Activated naive CD4-positive, alpha-beta T cell treated with anti-CD3 and anti-CD28 coated beads, Interleukin-2, amount 50 U/mL, for 24 hours (primary cell): Measurements from ENCODE around the gene CRHR1.

Experiments
- H3K27ac Mint-ChIP-seq: one replicate; pipeline ENCODE4 v1.8.0; 2021; ENCODE audit warnings: mild to moderate bottlenecking, mixed read lengths
- H3K27me3 Mint-ChIP-seq: one replicate; pipeline ENCODE4 v1.8.0; 2021; ENCODE audit warnings: mixed read lengths
- H3K36me3 Mint-ChIP-seq: one replicate; pipeline ENCODE4 v1.8.0; 2021; ENCODE audit warnings: mixed read lengths
- H3K4me1 Mint-ChIP-seq: one replicate; pipeline ENCODE4 v1.8.0; 2021; ENCODE audit warnings: mixed read lengths
- H3K4me3 Mint-ChIP-seq: one replicate; pipeline ENCODE4 v1.8.0; 2021; ENCODE audit warnings: mild to moderate bottlenecking, mixed read lengths
- H3K9me3 Mint-ChIP-seq: one replicate; pipeline ENCODE4 v1.8.0; 2021; ENCODE audit warnings: mixed read lengths

The CRHR1 gene

GRCh38 chr17:45792995-45793755 is 9.1 kb downstream of the CRHR1 start:
- Mint-ChIP-seq H3K36me3 (no peaks in the 10 kb centered on the region), H3K27me3 (peaks cover 22% of the 10 kb centered on the region), H3K9me3 (no peaks in the 10 kb centered on the region), H3K27ac (no peak overlapping the region), H3K4me1 (no peaks in the 10 kb centered on the region), H3K4me3 (no peak overlapping the region)

- no peaks in the 10 kb centered on the region for H3K9me3 Mint-ChIP-seq
- H3K4me3 Mint-ChIP-seq: no peak overlapping the region
- peaks cover 18% of the 10 kb centered on the region for H3K27me3 Mint-ChIP-seq
- H3K27ac Mint-ChIP-seq: no peak overlapping the region
- H3K36me3 Mint-ChIP-seq: no peaks in the 10 kb centered on the region
- no peaks in the 10 kb centered on the region for H3K4me1 Mint-ChIP-seq
These were observed 9.9 kb downstream of the CRHR1 start for GRCh38 chr17:45793999-45794540.

DNA sequence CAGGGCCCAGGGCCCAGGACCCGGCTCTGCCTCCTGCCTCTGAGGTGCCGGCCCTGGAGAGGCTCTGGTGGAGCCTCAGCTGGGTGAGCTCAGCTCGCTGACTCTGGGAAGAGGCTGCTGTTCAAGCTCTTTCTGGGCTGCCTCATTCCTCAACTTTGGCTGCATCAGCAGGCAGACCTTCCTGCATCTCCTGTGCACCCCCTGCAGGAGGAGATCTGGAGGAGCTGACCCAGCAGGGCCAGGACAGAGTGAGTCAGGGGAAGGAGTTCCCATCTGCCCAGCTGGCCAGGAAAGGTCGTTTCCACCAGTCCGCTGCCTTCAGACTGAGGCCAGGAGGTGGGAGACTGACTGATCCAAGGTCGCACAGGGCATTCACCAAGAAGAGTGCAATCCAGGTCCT is 10.7 kb downstream of the CRHR1 start:
- H3K27me3 Mint-ChIP-seq: peaks cover 13% of the 10 kb centered on the region
- no peak overlapping the region for H3K4me3 Mint-ChIP-seq
- H3K9me3 Mint-ChIP-seq: no peaks in the 10 kb centered on the region
- no peaks in the 10 kb centered on the region for H3K36me3 Mint-ChIP-seq
- H3K4me1 Mint-ChIP-seq: no peaks in the 10 kb centered on the region
- H3K27ac Mint-ChIP-seq: no peak overlapping the region

GRCh38 chr17:45800816-45801215 is 16.7 kb downstream of the CRHR1 start:
- Mint-ChIP-seq H3K4me3 (no peak overlapping the region), H3K27me3 (peaks cover 3% of the 10 kb centered on the region), H3K4me1 (no peaks in the 10 kb centered on the region), H3K36me3 (no peaks in the 10 kb centered on the region), H3K9me3 (no peaks in the 10 kb centered on the region), H3K27ac (no peak overlapping the region)

DNA sequence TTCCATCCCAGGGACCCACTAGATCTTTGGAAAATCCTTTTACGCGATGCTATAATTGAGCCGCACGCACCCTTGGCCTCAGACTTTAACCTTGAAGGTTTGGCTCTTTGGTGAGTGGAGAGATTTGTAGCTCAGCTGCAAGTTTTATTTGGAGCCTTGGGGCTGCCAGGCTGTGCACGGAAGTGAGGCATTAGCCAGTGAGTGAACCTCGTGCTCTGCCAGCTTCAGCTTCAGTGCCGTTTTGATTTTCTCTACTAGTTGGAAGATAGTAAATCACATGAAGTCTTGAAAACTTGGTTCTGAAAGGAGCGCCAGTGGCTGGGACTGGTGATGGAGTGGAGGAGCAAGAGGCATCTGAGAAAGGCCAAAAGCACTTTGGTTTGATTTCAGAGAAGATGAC is 17.3 kb downstream of the CRHR1 start:
- Mint-ChIP-seq H3K27ac (no peak overlapping the region), H3K4me3 (no peak overlapping the region), H3K4me1 (no peaks in the 10 kb centered on the region), H3K36me3 (no peaks in the 10 kb centered on the region), H3K9me3 (no peaks in the 10 kb centered on the region), H3K27me3 (peaks cover 3% of the 10 kb centered on the region)

- peak overlapping the region; percentile 20 for H3K27ac Mint-ChIP-seq
- no peaks in the 10 kb centered on the region for H3K4me1 Mint-ChIP-seq
- H3K27me3 Mint-ChIP-seq: peaks cover 3% of the 10 kb centered on the region
- H3K36me3 Mint-ChIP-seq: no peaks in the 10 kb centered on the region
- H3K9me3 Mint-ChIP-seq: no peaks in the 10 kb centered on the region
- H3K4me3 Mint-ChIP-seq: no peak overlapping the region
These were observed 24.7 kb downstream of the CRHR1 start for GRCh38 chr17:45808845-45809244.

- no peaks in the 10 kb centered on the region for H3K9me3 Mint-ChIP-seq
- H3K27me3 Mint-ChIP-seq: no peaks in the 10 kb centered on the region
These were observed 25.4 kb downstream of the CRHR1 start for GRCh38 chr17:45809499-45809898.

DNA sequence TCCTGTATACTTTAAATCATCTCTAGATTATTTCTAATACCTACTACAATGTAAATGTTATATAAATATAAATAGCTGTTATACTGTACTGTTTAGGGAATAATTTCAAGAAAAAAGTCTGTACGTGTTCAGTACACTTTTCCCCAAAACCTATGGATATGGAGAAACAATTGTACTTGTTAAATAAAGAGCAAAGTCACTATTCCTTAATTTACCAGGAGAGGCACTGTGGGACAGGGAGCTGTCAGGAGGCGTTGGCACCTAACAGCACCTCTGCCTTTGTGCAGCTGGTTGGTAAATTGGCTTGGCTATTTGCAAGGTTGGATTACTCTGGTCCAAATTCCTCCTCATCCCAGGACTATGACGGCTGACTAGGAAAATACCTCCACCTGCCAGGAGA is 28.0 kb downstream of the CRHR1 start:
- no peaks in the 10 kb centered on the region for H3K9me3 Mint-ChIP-seq
- no peaks in the 10 kb centered on the region for H3K27me3 Mint-ChIP-seq
- H3K4me1 Mint-ChIP-seq: no peaks in the 10 kb centered on the region
- H3K36me3 Mint-ChIP-seq: no peaks in the 10 kb centered on the region
- H3K27ac Mint-ChIP-seq: no peak overlapping the region
- H3K4me3 Mint-ChIP-seq: no peak overlapping the region

More at GRCh38 chr17:45809499-45809898, 25.4 kb downstream of the CRHR1 start:
- Mint-ChIP-seq H3K27ac (no peak overlapping the region), H3K4me1 (no peaks in the 10 kb centered on the region), H3K36me3 (no peaks in the 10 kb centered on the region), H3K4me3 (no peak overlapping the region)

DNA sequence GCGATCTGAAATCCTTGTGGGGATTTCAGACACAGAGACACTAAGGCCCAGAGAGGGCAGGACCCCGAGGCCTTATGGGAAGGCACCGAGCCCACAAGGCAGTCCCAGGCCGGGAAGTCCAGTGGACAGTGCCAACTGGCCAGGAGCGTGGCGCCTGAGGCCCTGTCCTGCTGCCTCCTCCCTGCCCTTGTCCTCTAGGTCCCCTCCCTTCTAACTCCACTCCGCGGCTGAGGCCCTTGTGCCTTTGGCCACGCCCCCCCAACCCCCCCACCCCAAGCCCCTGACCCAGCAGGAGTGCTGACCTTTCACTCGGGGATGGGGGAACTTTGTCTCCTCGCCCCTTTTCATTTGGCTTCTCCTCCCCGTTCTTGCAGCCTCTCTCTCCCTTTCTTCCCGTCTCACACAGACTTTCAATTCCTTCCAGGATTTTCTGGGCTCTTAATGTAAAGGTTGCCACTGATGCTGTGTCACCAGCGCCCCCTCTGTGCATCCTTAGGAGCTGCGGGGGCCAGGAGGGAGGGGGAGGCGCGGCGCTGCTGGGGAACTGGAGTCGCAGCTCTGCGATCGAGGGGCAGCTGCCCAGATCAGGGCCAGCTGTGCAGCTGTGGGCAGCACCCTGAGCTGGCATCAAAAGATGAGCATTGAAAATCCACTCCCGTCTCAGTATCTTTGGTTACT is 29.1 kb downstream of the CRHR1 start:
- Mint-ChIP-seq H3K9me3 (no peaks in the 10 kb centered on the region), H3K4me3 (no peak overlapping the region), H3K27me3 (no peaks in the 10 kb centered on the region), H3K36me3 (no peaks in the 10 kb centered on the region), H3K4me1 (no peaks in the 10 kb centered on the region), H3K27ac (no peak overlapping the region)

- Mint-ChIP-seq H3K27me3 (no peaks in the 10 kb centered on the region), H3K4me1 (no peaks in the 10 kb centered on the region), H3K4me3 (no peak overlapping the region), H3K36me3 (no peaks in the 10 kb centered on the region), H3K9me3 (no peaks in the 10 kb centered on the region), H3K27ac (no peak overlapping the region)
These were observed 30.8 kb downstream of the CRHR1 start for GRCh38 chr17:45814622-45815606.

- Mint-ChIP-seq H3K4me1 (no peaks in the 10 kb centered on the region), H3K9me3 (no peaks in the 10 kb centered on the region), H3K4me3 (no peak overlapping the region), H3K27ac (no peak overlapping the region), H3K36me3 (no peaks in the 10 kb centered on the region), H3K27me3 (no peaks in the 10 kb centered on the region)
These were observed 31.6 kb downstream of the CRHR1 start for GRCh38 chr17:45815752-45816151.

- Mint-ChIP-seq H3K27ac (no peak overlapping the region), H3K4me1 (no peaks in the 10 kb centered on the region), H3K36me3 (no peaks in the 10 kb centered on the region), H3K27me3 (no peaks in the 10 kb centered on the region), H3K4me3 (no peak overlapping the region), H3K9me3 (no peaks in the 10 kb centered on the region)
These were observed 33.9 kb downstream of the CRHR1 start for GRCh38 chr17:45818041-45818440.

DNA sequence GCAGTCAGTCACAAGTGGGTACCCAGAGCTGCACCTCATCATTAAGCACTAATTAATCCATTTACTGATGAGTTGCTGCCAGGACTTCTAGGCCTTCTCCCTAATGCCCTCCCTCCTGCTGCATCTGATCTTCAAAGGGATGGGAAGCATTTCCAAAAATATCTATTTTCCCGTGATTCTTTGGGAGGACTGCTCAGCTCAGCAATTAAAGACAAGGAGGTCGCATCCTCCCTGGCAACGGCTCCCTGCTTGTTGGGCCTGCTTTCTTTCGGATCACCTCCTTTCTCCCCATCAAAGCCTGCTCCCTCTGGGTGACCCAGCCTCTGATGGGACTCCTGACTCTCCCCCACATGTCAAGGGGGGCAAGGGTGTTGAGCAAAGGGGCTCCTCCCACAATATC is 34.6 kb downstream of the CRHR1 start:
- H3K27me3 Mint-ChIP-seq: no peaks in the 10 kb centered on the region
- H3K9me3 Mint-ChIP-seq: no peaks in the 10 kb centered on the region
- no peak overlapping the region for H3K27ac Mint-ChIP-seq
- H3K4me1 Mint-ChIP-seq: peaks cover 1% of the 10 kb centered on the region
- H3K4me3 Mint-ChIP-seq: no peak overlapping the region
- H3K36me3 Mint-ChIP-seq: no peaks in the 10 kb centered on the region

DNA sequence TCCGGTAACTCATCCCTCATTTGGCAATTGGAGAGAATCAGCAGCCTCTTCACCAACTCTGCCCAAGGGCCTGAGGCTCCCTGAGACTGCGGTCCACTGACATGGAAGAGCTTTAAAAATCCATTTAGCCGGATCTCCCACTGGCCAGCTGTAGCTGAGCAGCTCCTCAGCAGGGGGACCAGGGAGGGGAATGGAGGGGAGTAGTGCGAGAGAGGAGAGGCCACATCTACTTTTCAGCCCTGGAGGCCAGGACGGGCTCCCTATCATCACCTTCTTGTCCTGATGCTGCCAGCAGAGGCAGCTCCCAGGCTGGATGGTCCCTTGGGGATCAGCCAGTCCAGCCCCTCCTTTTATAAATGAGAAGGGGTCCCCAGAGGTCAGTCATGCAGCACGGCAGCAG is 35.5 kb downstream of the CRHR1 start:
- no peaks in the 10 kb centered on the region for H3K36me3 Mint-ChIP-seq

GRCh38 chr17:45820052-45820780 is 36.1 kb downstream of the CRHR1 start:
- no peaks in the 10 kb centered on the region for H3K36me3 Mint-ChIP-seq
- no peaks in the 10 kb centered on the region for H3K27me3 Mint-ChIP-seq
- no peaks in the 10 kb centered on the region for H3K9me3 Mint-ChIP-seq
- peaks cover 4% of the 10 kb centered on the region for H3K4me1 Mint-ChIP-seq
- no peak overlapping the region for H3K4me3 Mint-ChIP-seq
- no peak overlapping the region for H3K27ac Mint-ChIP-seq

More for the DNA sequence above, 35.5 kb downstream of the CRHR1 start:
- Mint-ChIP-seq H3K4me3 (no peak overlapping the region), H3K27me3 (no peaks in the 10 kb centered on the region), H3K4me1 (peaks cover 4% of the 10 kb centered on the region), H3K9me3 (no peaks in the 10 kb centered on the region), H3K27ac (no peak overlapping the region)
